ENCODE data around the gene TAGAP. TPM values are rescaled to one million over a fixed set of nuclear protein-coding genes. Genes with fewer than 3 reads are reported as not detected.

The TAGAP gene
- total RNA-seq, 1 experiment from 2014 or later: 0.30 TPM

- H2AFZ ChIP-seq (ENCODE audit: low read depth, low read length, poor library complexity, severe bottlenecking): no peak overlapping the region
- H3K27me3 ChIP-seq (ENCODE audit: insufficient read depth, low read length): no peaks in the 10 kb centered on the region
- no peak for DNase-seq (ENCODE audit: low read depth, low spot score)
- H3K4me3 ChIP-seq (replicated peaks in 1 of 2; ENCODE audit: low read depth in 1 of 2, low read length in 2 of 2): no peak overlapping the region
- no peak for ATAC-seq
- no peak overlapping the region for H3K4me2 ChIP-seq (ENCODE audit: low read length)
- H3K36me3 ChIP-seq (ENCODE audit: control insufficient read depth in 1 of 2, insufficient read depth in 2 of 2, low read length in 2 of 2): no peaks in the 10 kb centered on the region
- no peaks in the 10 kb centered on the region for H3K79me2 ChIP-seq (ENCODE audit: insufficient read depth, low read length)
- H3K4me1 ChIP-seq (ENCODE audit: control insufficient read depth in 1 of 2, insufficient read depth in 2 of 2, low read length in 2 of 2): no peaks in the 10 kb centered on the region
- ChIA-PET CTCF (no interaction called here), POLR2A (no interaction called here), RAD21 (ENCODE audit: low non-redundant PET in 1 of 2, low total read pairs in 2 of 2, uncharacterized antibody in 2 of 2, unreplicated experiment in 2 of 2) (no interaction called here)
- intact Hi-C loops (cut with micrococcal nuclease): no loop called here
- no peaks in the 10 kb centered on the region for H3K9me2 ChIP-seq (ENCODE audit: insufficient read depth)
- H4K20me1 ChIP-seq (ENCODE audit: insufficient read depth): no peaks in the 10 kb centered on the region
- no peaks in the 10 kb centered on the region for H3K9me3 ChIP-seq (ENCODE audit: control insufficient read depth in 1 of 2, insufficient read depth in 1 of 2, low read depth in 1 of 2, low read length in 2 of 2)
- H3K27ac ChIP-seq (ENCODE audit: low read depth, low read length): no peak overlapping the region
- TF ChIP-seq SRF (IDR thresholded peaks at IDR 0.05; ENCODE audit: low read depth) (no peak), REST (IDR thresholded peaks at IDR 0.05; ENCODE audit: low read depth) (no peak), CEBPB (IDR thresholded peaks at IDR 0.05; ENCODE audit: low read depth) (no peak), FOSL1 (IDR thresholded peaks at IDR 0.05; ENCODE audit: low read depth) (no peak), ZFX (IDR thresholded peaks at IDR 0.05) (no peak), SP1 (IDR thresholded peaks at IDR 0.05; ENCODE audit: low read depth) (no peak), ZBTB33 (IDR thresholded peaks at IDR 0.05; ENCODE audit: extremely low read depth, insufficient replicate concordance, low read length) (no peak), MAX (IDR thresholded peaks at IDR 0.05) (no peak), POLR2A (IDR thresholded peaks at IDR 0.05; ENCODE audit: borderline replicate concordance, extremely low read depth, insufficient read depth, insufficient read length) (no peak), SIN3A (IDR thresholded peaks at IDR 0.05; ENCODE audit: low read depth) (no peak), RAD21 (IDR thresholded peaks at IDR 0.05; ENCODE audit: low read depth) (no peak), EZH2phosphoT487 (IDR thresholded peaks at IDR 0.05; ENCODE audit: borderline replicate concordance) (no peak), JUND (IDR thresholded peaks at IDR 0.05) (no peak), EGR1 (IDR thresholded peaks at IDR 0.05; ENCODE audit: low read depth) (no peak), CTCF (IDR thresholded peaks at IDR 0.05 in 2 of 3, conservative IDR thresholded peaks at IDR 0.05 in 1 of 3; ENCODE audit: borderline replicate concordance in 1 of 3, insufficient read depth in 1 of 3, low read depth in 2 of 3, low read length in 2 of 3) (no peak)
- H3K9ac ChIP-seq (ENCODE audit: low read length): no peak overlapping the region
- no TSS peak for BruUV-seq (replicated peaks)
These were observed 8.1 kb downstream of the TAGAP start for GRCh38 chr6:159036673-159037072.

Data from HCT116 (cell line).